GM23338 (cell line): ENCODE results near the gene DPH6. TPM values are rescaled to one million over a fixed set of nuclear protein-coding genes. Genes with fewer than 3 reads are reported as not detected.

ENCODE experiments used
- ATAC-seq: fragments of 200-7000 bp; cut with Tn5 transposase; 3 replicates; pipeline ENCODE4 v1.9.1; 2020
- DNase-seq: peaks from one replicate; pipeline ENCODE4 v3.0.0-alpha.2; 2015; ENCODE audit warnings: low spot score
- H2AFZ ChIP-seq: fragments of 200-600 bp; sonication (generic); 2 replicates; pipeline ENCODE4 v1.8.0; 2016; ENCODE audit warnings: antibody characterized with exemption, mild to moderate bottlenecking, moderate library complexity
- H3F3A ChIP-seq: fragments of 200-600 bp; sonication (generic); replicated peaks from 2 replicates; pipeline ENCODE4 v1.8.0; 2017; ENCODE audit warnings: antibody characterized with exemption, mixed run types, low read depth
- H3K27ac ChIP-seq: fragments of 200-600 bp; sonication (generic); 2 replicates; pipeline ENCODE4 v1.6.1; 2016; ENCODE audit warnings: low read depth
- H3K27me3 ChIP-seq: fragments of 200-600 bp; sonication (generic); 2 replicates; pipeline ENCODE4 v1.8.0; 2016; ENCODE audit warnings: mild to moderate bottlenecking, mixed run types, moderate library complexity; ENCODE audit not compliant: insufficient read depth
- H3K36me3 ChIP-seq: fragments of 200-600 bp; sonication (generic); 2 replicates; pipeline ENCODE4 v1.8.0; 2016; ENCODE audit warnings: mild to moderate bottlenecking; ENCODE audit not compliant: insufficient read depth
- H3K4me1 ChIP-seq: fragments of 200-600 bp; sonication (generic); 2 replicates; pipeline ENCODE4 v1.8.0; 2016; ENCODE audit warnings: mild to moderate bottlenecking, moderate library complexity; ENCODE audit not compliant: insufficient read depth
- H3K4me2 ChIP-seq: fragments of 200-600 bp; sonication (generic); 2 replicates; pipeline ENCODE4 v1.7.1; 2017; ENCODE audit warnings: mixed run types
- H3K4me3 ChIP-seq: fragments of 200-600 bp; sonication (generic); 2 replicates; pipeline ENCODE4 v1.6.1; 2016; ENCODE audit warnings: mixed run types
- H3K79me2 ChIP-seq: fragments of 200-600 bp; sonication (generic); replicated peaks from 2 replicates; pipeline ENCODE4 v1.8.0; 2017; ENCODE audit warnings: mild to moderate bottlenecking; ENCODE audit not compliant: insufficient read depth
- H3K9me2 ChIP-seq: fragments of 200-600 bp; sonication (generic); 2 replicates; pipeline ENCODE4 v1.8.0; 2017; ENCODE audit not compliant: insufficient read depth
- H4K20me1 ChIP-seq: fragments of 200-600 bp; sonication (generic); replicated peaks from 2 replicates; pipeline ENCODE4 v1.8.0; 2017; ENCODE audit warnings: mild to moderate bottlenecking; ENCODE audit not compliant: insufficient read depth
- H3K27ac Mint-ChIP-seq: 2 replicates; pipeline ENCODE4 v1.8.0; 2020; ENCODE audit warnings: inconsistent platforms, mild to moderate bottlenecking, moderate library complexity, mixed read lengths
- H3K27me3 Mint-ChIP-seq: 3 replicates; pipeline ENCODE4 v1.8.0; 2022; ENCODE audit warnings: low read depth, mild to moderate bottlenecking, moderate library complexity, mixed read lengths, inconsistent platforms; ENCODE audit not compliant: insufficient read depth, poor library complexity
- H3K36me3 Mint-ChIP-seq: 3 replicates; pipeline ENCODE4 v1.8.0; 2021; ENCODE audit warnings: low read depth, mild to moderate bottlenecking, inconsistent platforms, moderate library complexity, mixed read lengths
- H3K4me1 Mint-ChIP-seq: 3 replicates; pipeline ENCODE4 v1.8.0; 2020; ENCODE audit warnings: mild to moderate bottlenecking, inconsistent platforms, mixed read lengths
- H3K4me3 Mint-ChIP-seq: 3 replicates; pipeline ENCODE4 v1.8.0; 2021; ENCODE audit warnings: moderate library complexity, mild to moderate bottlenecking, inconsistent platforms, mixed read lengths
- H3K9me3 Mint-ChIP-seq: 3 replicates; pipeline ENCODE4 v1.8.0; 2020; ENCODE audit warnings: moderate library complexity, mild to moderate bottlenecking, inconsistent platforms, mixed read lengths
- CREB1 ChIP-seq: fragments of 250-450 bp; sonication (Bioruptor Pico); IDR thresholded peaks from 2 replicates; pipeline ENCODE4 v1.5.0; 2020; ENCODE audit warnings: low read depth, mild to moderate bottlenecking, moderate library complexity
- EZH2 ChIP-seq: fragments of 200-600 bp; sonication (generic); IDR thresholded peaks from one replicate; pipeline ENCODE4 v1.8.0; 2017; ENCODE audit warnings: antibody characterized with exemption, mild to moderate bottlenecking, low read depth; ENCODE audit not compliant: unreplicated experiment
- EZH2phosphoT487 ChIP-seq: fragments of 200-600 bp; sonication (generic); IDR thresholded peaks from one replicate; pipeline ENCODE4 v1.8.1; 2018; ENCODE audit warnings: antibody characterized with exemption; ENCODE audit not compliant: unreplicated experiment
- JUNB ChIP-seq: IDR thresholded peaks from one replicate; pipeline ENCODE4 v1.6.1; 2016; ENCODE audit warnings: antibody characterized with exemption; ENCODE audit not compliant: unreplicated experiment
- NANOG ChIP-seq: IDR thresholded peaks from 2 replicates; pipeline ENCODE4 v1.6.1; 2016; ENCODE audit warnings: antibody characterized with exemption, borderline replicate concordance
- REST ChIP-seq: IDR thresholded peaks from one replicate; pipeline ENCODE4 v1.6.1; 2018; ENCODE audit warnings: antibody characterized with exemption; ENCODE audit not compliant: unreplicated experiment
- STAT1 ChIP-seq: IDR thresholded peaks from one replicate; pipeline ENCODE4 v1.6.1; 2016; ENCODE audit warnings: antibody characterized with exemption; ENCODE audit not compliant: unreplicated experiment
- ZNF114 ChIP-seq: fragments of 250-450 bp; sonication (Bioruptor Pico); IDR thresholded peaks from 2 replicates; pipeline ENCODE4 v1.5.0; 2020; ENCODE audit warnings: mild to moderate bottlenecking, moderate library complexity
- ZNF331 ChIP-seq: fragments of 250-450 bp; sonication (Bioruptor Pico); IDR thresholded peaks from 2 replicates; pipeline ENCODE4 v1.5.0; 2020; ENCODE audit warnings: low read depth, mild to moderate bottlenecking, moderate library complexity
- polyA plus RNA-seq: library from polyadenylated mRNA; unstranded; fragments of >200 nt; fragmentation: Nextera tagmentation; extraction: Ambion mirVana; gene quantifications from 2 replicates; pipeline ENCODE4 v1.2.1, GENCODE V29; 2016
- total RNA-seq: library from RNA; depleted of rRNA; stranded (reverse); fragments of >200 nt; shearing (Covaris generic); gene quantifications from 2 replicates; pipeline ENCODE4 v1.2.3, GENCODE V29; 2014

The DPH6 gene
- total and polyA plus RNA-seq, 2 experiments from 2014 or later: 37.9 to 46.9 TPM

- Mint-ChIP-seq H3K4me1 (peaks cover 15% of the 10 kb centered on the region; the same call in 2 of the 3 replicates), H3K27me3 (no peaks in the 10 kb centered on the region), H3K36me3 (no peaks in the 10 kb centered on the region), H3K27ac (peak overlapping the region; percentile 19; the same call in 1 of the 2 replicates), H3K4me3 (no peak overlapping the region), H3K9me3 (no peaks in the 10 kb centered on the region)
- ATAC-seq: no peak
- TF ChIP-seq ZNF114 (CRISPR knock-in tag) (no peak), JUNB (no peak), REST (no peak), STAT1 (no peak), NANOG (no peak)
- H3K36me3 ChIP-seq: no peaks in the 10 kb centered on the region
- no peak overlapping the region for H3K27ac ChIP-seq
- H3K4me1 ChIP-seq: peaks cover 6% of the 10 kb centered on the region; the same call in 1 of the 2 replicates
- H3K27me3 ChIP-seq: no peaks in the 10 kb centered on the region
- no peak overlapping the region for H2AFZ ChIP-seq
- no peaks in the 10 kb centered on the region for H3K79me2 ChIP-seq
- no peaks in the 10 kb centered on the region for H4K20me1 ChIP-seq
- DNase-seq: no peak
- H3F3A ChIP-seq: no peaks in the 10 kb centered on the region
- no peaks in the 10 kb centered on the region for H3K9me2 ChIP-seq
- H3K4me3 ChIP-seq: no peak overlapping the region
- H3K4me2 ChIP-seq: no peak overlapping the region
These were observed 49.4 kb downstream of the DPH6 start for GRCh38 chr15:35496585-35496984.

- ATAC-seq (no peak), DNase-seq (no peak)
- Mint-ChIP-seq H3K4me1 (peaks cover 13% of the 10 kb centered on the region; the same call in 2 of the 3 replicates), H3K9me3 (no peaks in the 10 kb centered on the region), H3K4me3 (no peak overlapping the region), H3K36me3 (peaks cover 5% of the 10 kb centered on the region; the same call in 1 of the 3 replicates), H3K27me3 (no peaks in the 10 kb centered on the region), H3K27ac (no peak overlapping the region)
- Histone ChIP-seq H3F3A (no peaks in the 10 kb centered on the region), H3K79me2 (no peaks in the 10 kb centered on the region), H3K9me2 (no peaks in the 10 kb centered on the region), H3K4me3 (no peak overlapping the region), H3K27me3 (no peaks in the 10 kb centered on the region), H4K20me1 (no peaks in the 10 kb centered on the region), H3K4me1 (peaks cover 6% of the 10 kb centered on the region; the same call in 1 of the 2 replicates), H3K4me2 (no peak overlapping the region), H2AFZ (no peak overlapping the region), H3K36me3 (no peaks in the 10 kb centered on the region), H3K27ac (no peak overlapping the region)
- no peak for TF ChIP-seq EZH2phosphoT487
- no peak for TF ChIP-seq REST
- TF ChIP-seq CREB1 (CRISPR knock-in tag): no peak
- TF ChIP-seq EZH2: no peak
- no peak for TF ChIP-seq ZNF331 (CRISPR knock-in tag)
- no peak for TF ChIP-seq ZNF114 (CRISPR knock-in tag)
These were observed 50.9 kb downstream of the DPH6 start for GRCh38 chr15:35495080-35495479.
